ENCODE data around the gene CCT8L2. TPM values are rescaled to one million over a fixed set of nuclear protein-coding genes. Genes with fewer than 3 reads are reported as not detected.
"Not testable (repeated sequence)": the region's sequence is repeated elsewhere in the genome, so short reads cannot be mapped to it uniquely, and the experiment has no call there.

The CCT8L2 gene
- total and polyA plus RNA-seq, 7 donors: not detected

DNA sequence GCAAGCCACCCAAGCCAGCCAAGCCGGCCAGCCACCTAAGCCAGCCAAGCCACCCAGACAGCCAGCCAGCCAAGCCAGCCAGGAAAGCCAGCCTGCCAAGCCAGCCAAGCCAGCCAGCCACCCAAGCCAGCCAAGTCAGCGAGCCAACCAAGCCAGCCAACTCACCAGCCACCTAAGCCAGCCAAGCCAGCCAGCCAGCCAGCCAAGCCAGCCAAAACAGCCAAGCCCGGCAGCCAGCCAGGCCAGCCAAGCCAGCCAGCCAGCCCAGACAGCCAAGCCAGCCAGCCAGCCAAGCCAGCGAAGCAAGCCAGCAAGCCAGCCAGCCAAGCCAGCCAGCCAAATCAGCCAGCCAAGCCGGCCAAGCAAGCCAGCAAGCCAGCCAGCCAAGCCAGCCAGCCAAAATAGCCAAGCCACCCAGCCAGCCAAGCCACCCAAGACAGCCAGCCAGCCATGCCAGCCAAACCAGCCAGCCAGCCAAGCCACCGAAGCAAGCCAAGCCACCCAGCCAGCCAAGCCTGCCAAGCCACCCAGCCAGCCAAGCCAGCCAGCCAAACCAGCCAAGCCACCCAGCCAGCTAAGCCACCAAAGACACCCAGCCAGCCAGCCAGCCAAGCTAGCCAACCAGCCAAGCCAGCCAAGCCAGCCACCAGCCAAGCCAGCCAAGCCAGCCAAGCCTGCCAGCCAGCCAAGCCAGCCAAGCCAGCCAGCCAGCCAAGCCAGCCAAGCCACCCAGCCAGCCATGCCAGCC lies 27.6 kb downstream of the CCT8L2 start:
- H3K4me1 ChIP-seq; H3K27ac ChIP-seq; H3K27me3 ChIP-seq; H3K36me3 ChIP-seq; H3K4me3 ChIP-seq; DNase-seq; intact Hi-C loops (cut with DNase I); H3K9me3 ChIP-seq: not testable (repeated sequence)
- WGBS, 2 donors: 79 to 81% methylated on average over 6 of the region's 6 CpGs

DNA sequence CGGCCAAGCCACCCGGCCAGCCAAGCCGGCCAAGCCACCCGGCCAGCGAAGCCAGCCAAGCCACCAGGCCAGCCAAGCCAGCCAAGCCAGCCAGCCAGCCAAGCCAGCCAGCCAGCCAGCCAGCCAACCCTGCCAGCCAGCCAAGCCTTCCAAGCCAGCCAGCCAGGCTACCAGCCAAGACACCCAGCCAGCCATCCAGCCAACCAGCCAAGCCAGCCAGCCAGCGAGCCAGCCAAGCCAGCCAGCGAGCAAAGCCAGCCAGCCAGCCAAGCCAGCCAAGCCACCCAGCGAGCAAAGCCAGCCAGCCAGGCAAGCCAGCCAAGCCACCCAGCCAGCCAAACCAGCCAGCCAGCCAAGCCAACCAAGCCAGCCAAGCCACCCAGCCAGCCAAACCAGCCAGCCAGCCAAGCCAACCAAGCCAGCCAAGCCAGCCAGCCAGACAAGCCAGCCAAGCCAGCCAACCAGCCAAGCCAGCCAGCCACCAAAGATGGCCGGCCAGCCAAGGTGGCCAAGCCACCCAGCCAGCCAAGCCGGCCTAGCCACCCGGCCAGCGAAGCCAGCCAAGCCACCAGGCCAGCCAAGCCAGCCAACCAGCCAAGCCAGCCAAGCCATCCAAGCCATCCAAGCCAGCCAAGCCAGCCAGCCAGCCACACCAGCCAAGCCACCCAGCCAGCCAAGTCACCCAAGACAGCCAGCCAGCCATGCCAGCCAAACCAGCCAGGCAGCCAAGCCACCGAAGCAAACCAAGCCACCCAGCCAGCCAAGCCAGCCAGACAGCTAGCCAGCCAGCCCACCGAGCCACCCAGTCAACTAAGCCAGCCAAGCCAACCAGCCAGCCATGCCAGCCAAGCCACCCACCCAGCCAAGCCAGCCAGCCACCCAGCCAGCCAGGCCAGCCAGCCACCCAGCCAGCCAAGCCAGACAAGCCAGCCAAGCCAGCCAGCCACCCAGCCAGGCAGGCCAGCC lies 28.8 kb downstream of the CCT8L2 start:
- Histone ChIP-seq H3K9me3 (no peaks in the 10 kb centered on the region), H3K36me3 (no peaks in the 10 kb centered on the region), H3K4me1 (no peaks in the 10 kb centered on the region), H3K27me3 (no peaks in the 10 kb centered on the region), H3K4me3 (no peak overlapping the region), H3K27ac (no peak overlapping the region)
- DNase-seq: no peak
- 77 to 80% methylated on average over 14 of the region's 14 CpGs for WGBS, 2 donors
- intact Hi-C loops (cut with DNase I): no loop called here
- TF ChIP-seq POLR2A (IDR thresholded peaks at IDR 0.05): no peak
- TF ChIP-seq POLR2AphosphoS5 (IDR thresholded peaks at IDR 0.05): no peak
- TF ChIP-seq EP300 (IDR thresholded peaks at IDR 0.05): no peak
- TF ChIP-seq, protein P1, sequence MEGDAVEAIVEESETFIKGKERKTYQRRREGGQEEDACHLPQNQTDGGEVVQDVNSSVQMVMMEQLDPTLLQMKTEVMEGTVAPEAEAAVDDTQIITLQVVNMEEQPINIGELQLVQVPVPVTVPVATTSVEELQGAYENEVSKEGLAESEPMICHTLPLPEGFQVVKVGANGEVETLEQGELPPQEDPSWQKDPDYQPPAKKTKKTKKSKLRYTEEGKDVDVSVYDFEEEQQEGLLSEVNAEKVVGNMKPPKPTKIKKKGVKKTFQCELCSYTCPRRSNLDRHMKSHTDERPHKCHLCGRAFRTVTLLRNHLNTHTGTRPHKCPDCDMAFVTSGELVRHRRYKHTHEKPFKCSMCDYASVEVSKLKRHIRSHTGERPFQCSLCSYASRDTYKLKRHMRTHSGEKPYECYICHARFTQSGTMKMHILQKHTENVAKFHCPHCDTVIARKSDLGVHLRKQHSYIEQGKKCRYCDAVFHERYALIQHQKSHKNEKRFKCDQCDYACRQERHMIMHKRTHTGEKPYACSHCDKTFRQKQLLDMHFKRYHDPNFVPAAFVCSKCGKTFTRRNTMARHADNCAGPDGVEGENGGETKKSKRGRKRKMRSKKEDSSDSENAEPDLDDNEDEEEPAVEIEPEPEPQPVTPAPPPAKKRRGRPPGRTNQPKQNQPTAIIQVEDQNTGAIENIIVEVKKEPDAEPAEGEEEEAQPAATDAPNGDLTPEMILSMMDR (IDR thresholded peaks at IDR 0.05): no peak

DNA sequence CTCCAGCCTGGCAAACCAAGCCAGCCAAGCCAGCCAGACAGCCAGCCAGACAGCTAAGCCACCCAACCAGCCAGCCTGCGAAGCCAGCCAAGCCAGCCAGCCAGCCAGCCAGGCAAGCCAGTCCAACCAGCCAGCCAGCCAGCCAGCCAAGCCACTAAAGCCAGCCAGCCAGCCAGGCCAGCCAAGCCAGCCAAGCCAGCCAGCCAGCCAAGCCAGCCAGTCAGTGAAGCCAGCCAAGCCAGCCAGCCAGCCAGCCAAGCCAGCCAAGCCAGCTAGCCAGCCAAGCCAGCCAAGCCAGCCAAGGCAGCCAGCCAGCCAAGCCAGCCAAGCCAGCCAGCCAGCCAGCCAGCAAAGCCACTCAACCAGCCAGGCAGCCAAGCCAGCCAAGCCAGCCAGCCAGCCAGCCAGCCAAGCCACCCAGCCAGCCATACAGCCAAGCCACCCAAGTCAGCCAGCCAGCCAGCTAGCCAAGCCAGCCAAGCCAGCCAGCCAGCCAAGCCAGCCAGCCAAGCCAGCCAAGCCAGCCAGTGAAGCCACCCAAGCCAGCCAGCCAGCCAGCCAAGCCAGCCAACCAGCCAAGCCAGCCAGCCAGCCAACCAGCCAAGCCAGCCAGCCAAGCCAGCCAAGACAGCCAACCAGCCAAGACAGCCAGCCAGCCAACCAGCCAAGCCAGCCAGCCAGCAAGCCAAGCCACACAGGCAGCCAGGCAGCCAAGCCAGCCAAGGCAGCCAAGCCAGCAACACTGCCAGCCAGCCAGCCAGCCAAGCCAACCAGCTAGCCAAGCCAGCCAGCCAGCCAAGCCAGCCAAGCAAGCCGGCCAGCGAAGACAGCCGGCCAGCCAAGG lies 29.7 kb downstream of the CCT8L2 start:
- DNase-seq: no peak
- Histone ChIP-seq H3K36me3 (no peaks in the 10 kb centered on the region), H3K27me3 (no peaks in the 10 kb centered on the region), H3K4me3 (no peak overlapping the region), H3K9me3 (no peaks in the 10 kb centered on the region), H3K4me1 (no peaks in the 10 kb centered on the region), H3K27ac (no peak overlapping the region)
- TF ChIP-seq POLR2AphosphoS5 (IDR thresholded peaks at IDR 0.05): no peak
- TF ChIP-seq EP300 (IDR thresholded peaks at IDR 0.05): no peak
- no peak for TF ChIP-seq POLR2A (IDR thresholded peaks at IDR 0.05)
- TF ChIP-seq, protein P1 (IDR thresholded peaks at IDR 0.05): no peak
- 91 to 95% methylated on average over 4 of the region's 4 CpGs for WGBS, 2 donors
- intact Hi-C loops (cut with DNase I): no loop called here

DNA sequence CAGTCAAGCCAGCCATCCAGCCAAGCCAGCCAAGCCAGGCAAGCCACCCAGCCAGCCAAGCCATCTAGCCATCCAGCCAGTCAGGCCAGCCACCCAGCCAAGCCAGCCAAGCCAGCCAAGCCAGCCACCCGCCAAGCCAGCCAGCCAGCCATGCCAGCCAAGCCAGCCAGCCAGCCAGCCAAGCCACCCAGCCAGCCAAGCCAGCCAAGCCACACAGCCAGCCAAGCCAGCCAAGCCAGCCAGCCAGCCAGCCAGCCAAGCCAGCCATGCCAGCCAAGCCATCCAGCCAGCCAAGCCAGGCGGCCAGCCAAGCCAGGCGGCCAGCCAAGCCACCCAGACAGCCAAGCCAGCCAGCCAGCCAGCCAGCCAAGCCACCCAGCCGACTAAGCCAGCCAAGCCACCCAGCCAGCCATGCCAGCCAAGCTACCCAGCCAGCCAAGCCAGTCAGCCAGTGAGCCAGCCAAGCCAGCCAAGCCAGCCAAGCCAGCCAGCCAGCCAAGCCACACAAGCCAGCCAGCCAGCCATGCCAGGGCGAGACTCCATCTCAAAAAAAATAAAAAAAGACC lies 31.4 kb downstream of the CCT8L2 start:
- H3K27ac ChIP-seq; H3K4me3 ChIP-seq; DNase-seq; H3K4me1 ChIP-seq; H3K27me3 ChIP-seq; H3K9me3 ChIP-seq; H3K36me3 ChIP-seq; intact Hi-C loops (cut with DNase I): not testable (repeated sequence)
- WGBS, 2 donors: 84 to 87% methylated on average over 5 of the region's 5 CpGs

DNA sequence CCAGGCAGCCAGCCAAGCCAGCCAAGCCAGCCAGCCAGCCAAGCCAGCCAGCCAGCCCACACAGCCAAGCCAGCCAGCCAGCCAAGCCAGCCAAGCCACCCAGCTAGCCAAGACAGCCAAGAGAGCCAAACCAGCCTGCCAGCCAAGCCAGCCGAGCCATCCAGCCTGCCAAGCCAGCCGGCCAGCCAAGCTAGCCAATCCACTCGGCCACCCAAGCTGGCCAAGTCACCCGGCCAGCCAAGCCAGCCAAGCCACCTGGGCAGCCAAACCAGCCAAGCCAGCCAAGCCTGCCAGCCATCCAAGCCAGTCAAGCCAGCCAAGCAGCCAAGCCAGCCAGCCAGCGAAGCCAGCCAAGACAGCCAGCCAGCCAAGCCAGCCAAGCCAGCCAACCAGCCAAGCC lies 32.0 kb downstream of the CCT8L2 start:
- H3K9me3 ChIP-seq; intact Hi-C loops (cut with DNase I); H3K4me3 ChIP-seq; H3K27ac ChIP-seq; H3K36me3 ChIP-seq; H3K27me3 ChIP-seq; DNase-seq; H3K4me1 ChIP-seq: not testable (repeated sequence)
- WGBS, 2 donors: 88 to 91% methylated on average over 5 of the region's 5 CpGs

DNA sequence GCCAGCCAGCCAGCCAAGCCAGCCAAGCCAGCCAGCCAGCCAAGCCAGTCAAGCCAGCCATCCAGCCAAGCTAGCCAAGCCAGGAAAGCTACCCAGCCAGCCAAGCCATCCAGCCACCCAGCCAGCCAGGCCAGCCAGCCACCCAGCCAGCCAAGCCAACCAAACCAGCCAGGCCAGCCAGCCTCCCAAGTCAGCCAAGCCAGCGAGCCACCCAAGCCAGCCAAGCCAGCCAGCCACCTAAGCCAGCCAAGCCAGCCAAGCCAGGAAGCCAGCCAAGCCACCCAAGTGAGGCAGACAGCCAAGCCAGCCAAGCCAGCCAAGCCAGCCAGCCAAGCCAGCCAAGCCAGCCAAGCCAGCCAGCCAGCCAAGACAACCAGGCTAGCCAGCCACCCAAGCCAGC lies 32.6 kb downstream of the CCT8L2 start:
- H3K9me3 ChIP-seq; H3K4me1 ChIP-seq; H3K4me3 ChIP-seq; H3K27ac ChIP-seq; H3K27me3 ChIP-seq; DNase-seq; H3K36me3 ChIP-seq; intact Hi-C loops (cut with DNase I): not testable (repeated sequence)
- 51 to 54% methylated on average over 1 of the region's 1 CpG for WGBS, 2 donors
